K562 (cell line): ENCODE measurements around the gene GPATCH3. TPM values are rescaled to one million over a fixed set of nuclear protein-coding genes. Genes with fewer than 3 reads are reported as not detected.
A peak's percentile ranks its signal among the peaks of the same experiment; 100 is the strongest.

ENCODE experiments used
- ATF7 ChIP-seq: fragments of 450-650 bp; IDR thresholded peaks from 2 replicates; pipeline ENCODE4 v1.7.1; 2014; ENCODE audit warnings: mild to moderate bottlenecking, moderate library complexity
- BRCA1 ChIP-seq, 2 experiments: fragments of 450-650 bp in 1 of 2; sonication (generic) in 1 of 2; formaldehyde crosslinking in 1 of 2; IDR thresholded peaks; 2 replicates each; pipeline versions ENCODE4 v1.5.0 to v1.6.1; 2017 to 2020; ENCODE audit warnings: mild to moderate bottlenecking in 1 of 2, missing genetic modification reagents in 1 of 2
- CBFA2T2 ChIP-seq: fragments of 450-650 bp; conservative IDR thresholded peaks from 2 replicates; pipeline ENCODE4 v1.6.1; 2017; ENCODE audit warnings: mild to moderate bottlenecking
- E2F8 ChIP-seq: fragments of 450-650 bp; IDR thresholded peaks from 2 replicates; pipeline ENCODE4 v1.7.1; 2018; ENCODE audit warnings: mild to moderate bottlenecking, low read depth; ENCODE audit not compliant: partially characterized antibody
- ELF1 ChIP-seq: fragments of 200-800 bp; sonication (Bioruptor generic); IDR thresholded peaks from 2 replicates; pipeline ENCODE4 v1.6.1; 2016; ENCODE audit warnings: missing genetic modification characterization, missing compliant biosample characterization
- HNRNPLL ChIP-seq: fragments of 200-400 bp; formaldehyde crosslinking; IDR thresholded peaks from 2 replicates; pipeline ENCODE4 v1.6.1; 2017; ENCODE audit warnings: low read length, low read depth, mild to moderate bottlenecking; ENCODE audit not compliant: poor library complexity, severe bottlenecking
- KLF10 ChIP-seq: fragments of 250-450 bp; sonication (Bioruptor Pico); IDR thresholded peaks from 2 replicates; pipeline ENCODE4 v1.6.1; 2021; ENCODE audit warnings: matching md5 sums
- NR2C1 ChIP-seq, 2 experiments: fragments of 450-650 bp; IDR thresholded peaks; 2 replicates each; pipeline ENCODE4 v1.6.1; 2017; ENCODE audit warnings: mild to moderate bottlenecking in 2 of 2, antibody characterized with exemption in 1 of 2, inconsistent platforms in 1 of 2, missing compliant biosample characterization in 1 of 2, missing genetic modification characterization in 1 of 2
- PHF21A ChIP-seq: fragments of 450-650 bp; IDR thresholded peaks from 2 replicates; pipeline ENCODE4 v1.6.1; 2017; ENCODE audit warnings: low read depth, borderline replicate concordance
- POLR2AphosphoS5 ChIP-seq: IDR thresholded peaks from 2 replicates; pipeline ENCODE4 v1.6.1; 2011; ENCODE audit warnings: mild to moderate bottlenecking, low read depth, low read length, moderate library complexity; ENCODE audit not compliant: control insufficient read depth, insufficient read depth
- SRSF3 ChIP-seq: fragments of 200-400 bp; formaldehyde crosslinking; IDR thresholded peaks from 2 replicates; pipeline ENCODE4 v1.6.1; 2016; ENCODE audit warnings: mild to moderate bottlenecking, low read length, moderate library complexity; ENCODE audit not compliant: insufficient read depth
- STAG1 ChIP-seq: sonication (generic); formaldehyde crosslinking; IDR thresholded peaks from 2 replicates; pipeline ENCODE4 v1.5.0; 2020; ENCODE audit warnings: missing genetic modification reagents, borderline replicate concordance
- TOE1 ChIP-seq, 2 experiments: fragments of 450-650 bp in 1 of 2; sonication (generic) in 1 of 2; formaldehyde crosslinking in 1 of 2; IDR thresholded peaks; 2 replicates each; pipeline versions ENCODE4 v1.7.1 to v1.8.0; 2016 to 2022; ENCODE audit warnings: borderline replicate concordance in 2 of 2, mild to moderate bottlenecking in 2 of 2, antibody characterized with exemption in 1 of 2, inconsistent platforms in 1 of 2, low read depth in 1 of 2, missing genetic modification reagents in 1 of 2, moderate library complexity in 1 of 2
- YY1 ChIP-seq, 3 experiments: IDR thresholded peaks; 2 replicates each; pipeline ENCODE4 v1.6.1; 2011; ENCODE audit warnings: low read length in 2 of 3, mild to moderate bottlenecking in 2 of 3, moderate library complexity in 2 of 3, borderline replicate concordance in 1 of 3, control low read depth in 1 of 3, low read depth in 1 of 3; ENCODE audit not compliant: insufficient read depth in 3 of 3, insufficient replicate concordance in 2 of 3, control insufficient read depth in 1 of 3, insufficient read length in 1 of 3; ENCODE audit errors: extremely low read depth in 1 of 3
- ZBTB26 ChIP-seq: fragments of 450-650 bp; formaldehyde crosslinking; IDR thresholded peaks from 2 replicates; pipeline ENCODE4 v1.4.0; 2022; ENCODE audit warnings: missing genetic modification characterization
- ZFX ChIP-seq: sonication (generic); formaldehyde crosslinking; IDR thresholded peaks from 2 replicates; pipeline ENCODE4 v1.8.0; 2022; ENCODE audit warnings: mild to moderate bottlenecking, missing genetic modification reagents, moderate library complexity
- ZNF239 ChIP-seq: fragments of 250-450 bp; sonication (Bioruptor Pico); IDR thresholded peaks from 2 replicates; pipeline ENCODE4 v1.4.0; 2020; ENCODE audit warnings: mild to moderate bottlenecking
- ZNF282 ChIP-seq: sonication (generic); formaldehyde crosslinking; IDR thresholded peaks from 2 replicates; pipeline ENCODE4 v1.8.1; 2023; ENCODE audit warnings: missing genetic modification reagents
- ZNF512 ChIP-seq: IDR thresholded peaks from 2 replicates; pipeline ENCODE4 v1.6.1; 2016; ENCODE audit warnings: missing genetic modification characterization, missing compliant biosample characterization
- polyA plus RNA-seq, 8 experiments: library from polyadenylated mRNA; depleted of rRNA in 4 of 8; stranded (reverse) in 5 of 8; unstranded in 3 of 8; fragments of >200 nt; fragmentation: Nextera tagmentation in 2 of 8; fragmentation: Illumina TruSeq in 1 of 8; extraction: Ambion mirVana in 2 of 8; extraction: Trizol in 1 of 8; gene quantifications; 2 replicates each; pipeline versions ENCODE4 v1.2.1 to v1.2.3, GENCODE V29; 2011 to 2014; ENCODE audit warnings: inconsistent platforms in 1 of 8, missing spikeins in 1 of 8
- total RNA-seq, 7 experiments: library from RNA; depleted of rRNA in 6 of 7; stranded (reverse); fragments of >200 nt in 6 of 7; fragmentation: Illumina TruSeq in 2 of 7; extraction: Trizol in 2 of 7; gene quantifications; 2 replicates each; pipeline versions ENCODE4 v1.2.1 to v1.2.3, GENCODE V29; 2011 to 2021; ENCODE audit warnings: low replicate concordance in 1 of 7

The GPATCH3 gene
- total and polyA plus RNA-seq, 9 of the 15 experiments (the other 6 are each of a cell fraction or from before 2014, with no cell fraction given): 1.6 to 23.0 (median 13.3) TPM

GRCh38 chr1:26900001-26900814 lies at the start of gene GPATCH3 (continued):
- TF ChIP-seq ZBTB26 (CRISPR knock-in tag): 0 out of 2 replicates have a peak, but pooled peaks have one; percentile 3
- peak; percentile 72 for TF ChIP-seq CBFA2T2
- TF ChIP-seq PHF21A: no peak
- no peak for TF ChIP-seq KLF10
- TF ChIP-seq ATF7: peak; percentile 74
- TF ChIP-seq POLR2AphosphoS5: peak; percentile 87; the same call in 1 of the 2 replicates
- peak; percentile 97 for TF ChIP-seq TOE1 (IDR thresholded peaks at IDR 0.05; ENCODE audit: borderline replicate concordance)
- TF ChIP-seq TOE1 (CRISPR knock-in tag; IDR thresholded peaks at IDR 0.05; ENCODE audit: borderline replicate concordance, low read depth): no peak
- TF ChIP-seq HNRNPLL: peak; percentile 28
- 0 out of 2 replicates have a peak, but pooled peaks have one; percentile 51 for TF ChIP-seq ZNF512 (tag)
- peak; percentile 56 for TF ChIP-seq E2F8
- TF ChIP-seq ELF1 (tag): no peak
- TF ChIP-seq BRCA1 (IDR thresholded peaks at IDR 0.05): no peak
- TF ChIP-seq BRCA1 (CRISPR knock-in tag; IDR thresholded peaks at IDR 0.05): no peak
- no peak for TF ChIP-seq STAG1 (CRISPR knock-in tag)
- TF ChIP-seq YY1 (IDR thresholded peaks at IDR 0.05; ENCODE audit: borderline replicate concordance in 1 of 3, control insufficient read depth in 1 of 3, extremely low read depth in 1 of 3, insufficient read depth in 3 of 3, insufficient read length in 1 of 3, insufficient replicate concordance in 2 of 3, low read depth in 1 of 3, low read length in 2 of 3): peak; percentile 98 to 99 (median 99)
- TF ChIP-seq ZNF239 (CRISPR knock-in tag): no peak
- 0 out of 2 replicates have a peak, but pooled peaks have one; percentile 63 for TF ChIP-seq SRSF3
- peak; percentile 43; the same call in 1 of the 2 replicates for TF ChIP-seq NR2C1 (IDR thresholded peaks at IDR 0.05)
- TF ChIP-seq NR2C1 (tag; IDR thresholded peaks at IDR 0.05): peak; percentile 13; the same call in 1 of the 2 replicates
- TF ChIP-seq ZFX (CRISPR knock-in tag): peak; percentile 93
- TF ChIP-seq ZNF282 (CRISPR knock-in tag): no peak
